HG02588 (cell line): ENCODE measurements around the gene MYH15.

ENCODE experiments used
- ATAC-seq: cut with Tn5 transposase; IDR thresholded peaks from one replicate; pipeline ENCODE4 v1.9.1; 2021; ENCODE audit warnings: mild to moderate bottlenecking, moderate library complexity; ENCODE audit not compliant: unreplicated experiment

MYH15 gene

DNA sequence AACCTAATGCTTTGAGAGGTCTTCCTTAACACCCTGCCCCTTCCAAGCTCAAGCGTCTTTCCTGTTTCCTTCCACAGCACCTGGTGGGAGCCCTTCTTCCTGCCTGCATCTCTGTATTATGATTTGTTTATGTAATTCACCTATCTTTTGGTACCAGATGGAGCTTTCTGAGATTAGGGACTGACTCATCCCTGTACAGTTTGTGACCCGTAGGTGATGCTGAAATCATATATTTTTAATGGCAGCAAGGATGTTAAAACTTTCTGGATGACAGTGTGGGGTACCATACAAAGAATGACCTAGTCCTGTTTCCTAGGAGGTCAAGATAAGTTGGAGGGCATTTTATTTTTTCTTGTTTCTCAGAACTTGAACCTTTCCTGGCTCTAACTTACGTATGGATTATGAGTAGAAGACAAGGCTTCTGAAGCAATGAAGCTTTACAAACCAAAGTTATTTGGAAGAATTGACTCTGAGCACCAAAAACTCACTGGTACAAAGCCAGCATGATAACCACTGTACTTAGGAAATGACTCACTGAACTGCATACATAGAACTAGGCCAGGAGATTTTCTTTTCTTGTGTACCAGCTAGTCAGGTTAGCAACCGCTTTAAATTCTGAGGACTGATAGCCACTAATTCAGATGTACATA lies 167.4 kb downstream of the MYH15 start:
- ATAC-seq: peak; percentile 84

DNA sequence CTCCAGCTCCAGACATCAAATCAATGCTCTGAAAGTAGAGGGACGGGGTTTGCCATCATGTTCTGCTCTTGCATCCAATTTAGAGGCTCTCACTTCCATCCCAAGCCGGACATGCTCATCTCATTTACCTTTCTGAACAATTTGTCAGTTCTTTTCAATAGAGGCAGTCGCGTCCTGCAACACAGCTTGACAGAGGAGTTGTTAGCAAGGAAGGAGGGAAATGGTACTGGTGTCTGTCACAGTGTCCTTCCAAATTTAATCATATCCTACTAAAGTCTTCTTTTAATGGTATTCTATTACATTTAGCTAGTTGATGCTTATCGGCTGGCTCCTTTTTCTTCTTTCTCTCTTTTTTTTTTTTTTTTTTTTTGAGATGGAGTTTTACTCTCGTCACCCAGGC lies 168.5 kb downstream of the MYH15 start:
- no peak for ATAC-seq

DNA sequence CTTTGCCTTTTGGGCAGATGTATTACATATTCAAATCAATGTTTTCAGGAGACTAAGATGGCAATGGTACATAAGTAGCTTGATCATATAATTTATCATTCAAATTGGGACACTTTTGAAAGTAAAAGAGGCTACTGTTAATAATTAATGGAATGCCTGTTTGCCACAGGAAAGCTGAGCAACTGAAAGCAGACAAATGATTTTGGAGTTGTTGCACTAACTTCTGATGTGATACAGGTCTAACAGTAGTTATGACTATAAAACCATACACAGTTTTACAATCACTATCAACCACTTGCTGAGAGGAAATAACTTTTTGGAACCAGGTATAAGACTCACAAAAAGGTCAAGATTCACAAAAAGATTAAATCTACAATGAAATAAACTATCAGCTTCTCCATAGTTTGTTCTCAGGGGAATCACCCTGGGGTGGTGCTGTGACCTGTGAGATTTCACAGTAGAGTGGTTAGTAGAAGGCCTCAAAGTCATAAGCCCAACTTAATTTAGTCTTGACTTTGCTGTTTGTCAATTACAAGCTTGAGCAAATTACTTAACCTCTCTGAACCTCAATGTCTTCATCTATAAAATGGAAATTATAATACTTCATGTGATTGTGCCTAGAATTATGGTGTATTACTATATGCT lies 171.4 kb downstream of the MYH15 start:
- peak; percentile 39 for ATAC-seq

DNA sequence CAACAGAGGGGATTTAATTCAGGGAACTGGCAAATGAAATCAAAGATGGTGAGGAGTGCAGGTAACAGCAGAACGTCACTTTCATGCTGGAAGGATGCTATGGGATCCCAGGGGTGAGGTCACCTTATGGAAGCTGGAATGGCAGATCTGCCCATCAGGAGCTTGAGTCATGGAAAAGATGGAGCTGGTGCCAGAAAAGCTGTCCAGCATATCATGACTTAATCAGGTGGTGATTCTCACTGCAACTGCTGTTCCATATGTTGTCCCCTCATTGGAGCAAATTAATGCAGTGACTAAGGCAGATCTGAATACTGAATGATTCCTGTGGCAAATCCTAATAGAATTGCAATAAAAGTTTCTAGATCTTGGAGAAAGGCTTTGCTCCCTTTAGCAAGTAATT lies 175.7 kb downstream of the MYH15 start:
- ATAC-seq: no peak

DNA sequence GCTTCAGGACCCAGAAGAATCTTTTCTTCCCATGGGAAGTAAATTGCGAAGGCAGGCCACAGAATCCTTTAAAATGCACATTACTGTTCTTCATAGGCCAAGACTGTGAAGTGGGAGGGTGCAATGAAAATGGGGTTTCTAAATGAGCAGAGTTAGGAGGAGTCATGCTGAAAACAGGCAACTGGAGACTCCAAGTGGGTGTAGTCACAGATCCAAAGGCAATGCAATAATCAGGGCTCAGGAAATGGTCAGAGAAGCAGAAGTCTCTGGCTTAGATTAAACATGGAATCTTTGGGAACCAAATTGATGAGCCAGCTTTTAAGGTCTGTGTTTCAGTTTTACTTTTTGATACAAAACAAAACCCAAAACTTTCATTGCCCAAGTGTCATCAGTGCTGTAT lies 176.4 kb downstream of the MYH15 start:
- no peak for ATAC-seq

DNA sequence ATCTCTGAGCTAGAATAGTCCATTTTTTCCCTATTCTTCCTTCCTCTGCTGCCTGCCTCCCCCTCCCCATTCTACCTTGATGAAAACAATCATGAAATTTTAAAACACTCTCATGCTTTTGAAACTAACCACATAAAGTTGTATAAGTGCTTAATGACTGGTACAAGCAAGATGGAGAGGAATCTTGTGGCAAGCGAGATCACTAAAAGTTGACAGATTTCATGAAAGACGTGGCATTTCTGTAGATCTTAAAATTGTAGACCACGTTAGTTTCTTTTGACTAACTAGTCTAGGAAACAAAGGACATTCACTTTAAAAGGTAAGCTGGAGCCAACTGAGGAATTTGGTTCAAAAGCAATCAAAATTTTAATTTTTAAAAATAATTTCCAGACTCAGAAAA lies 178.6 kb downstream of the MYH15 start:
- ATAC-seq: no peak
